IMR-90 (cell line): Measurements from ENCODE around the gene DIO1.

ENCODE experiments used
- CEBPB ChIP-seq: IDR thresholded peaks from 2 replicates; pipeline ENCODE4 v1.6.1; 2012; ENCODE audit warnings: low read depth, low read length, improper control_type of control experiment
- FOS ChIP-seq: fragments of 150-350 bp; IDR thresholded peaks from 2 replicates; pipeline ENCODE4 v1.6.1; 2016; ENCODE audit warnings: low read depth, low read length
- MAFK ChIP-seq: IDR thresholded peaks from 2 replicates; pipeline ENCODE4 v1.6.1; 2012; ENCODE audit warnings: low read depth, low read length, improper control_type of control experiment
- MAZ ChIP-seq: IDR thresholded peaks from 2 replicates; pipeline ENCODE4 v1.6.1; 2012; ENCODE audit warnings: low read depth, mild to moderate bottlenecking, low read length, improper control_type of control experiment, moderate library complexity, borderline replicate concordance
- MXI1 ChIP-seq: IDR thresholded peaks from 2 replicates; pipeline ENCODE4 v1.6.1; 2012; ENCODE audit warnings: low read depth, mild to moderate bottlenecking, low read length, moderate library complexity, borderline replicate concordance
- NFE2L2 ChIP-seq: fragments of 150-350 bp; IDR thresholded peaks from 2 replicates; pipeline ENCODE4 v1.6.1; 2016; ENCODE audit warnings: low read depth, mild to moderate bottlenecking, low read length
- POLR2A ChIP-seq: IDR thresholded peaks from 2 replicates; pipeline ENCODE4 v1.6.1; 2012; ENCODE audit warnings: mild to moderate bottlenecking, low read depth, low read length
- RAD21 ChIP-seq: IDR thresholded peaks from 2 replicates; pipeline ENCODE4 v1.6.1; 2012; ENCODE audit warnings: low read length, improper control_type of control experiment
- RFX5 ChIP-seq: IDR thresholded peaks from 2 replicates; pipeline ENCODE4 v1.8.0; 2012; ENCODE audit warnings: low read depth, mild to moderate bottlenecking, low read length, moderate library complexity
- SMC3 ChIP-seq: fragments of 150-350 bp; IDR thresholded peaks from 2 replicates; pipeline ENCODE4 v1.6.1; 2016; ENCODE audit warnings: low read depth, mild to moderate bottlenecking, antibody characterized with exemption, low read length, moderate library complexity
- USF2 ChIP-seq: fragments of 150-350 bp; IDR thresholded peaks from 2 replicates; pipeline ENCODE4 v1.6.1; 2017; ENCODE audit warnings: mild to moderate bottlenecking, antibody characterized with exemption, low read length, low read depth
- TF ChIP-seq, protein P1 (sequence below): conservative IDR thresholded peaks from 2 replicates; pipeline ENCODE4 v1.5.1; 2012; ENCODE audit warnings: mild to moderate bottlenecking, low read depth, low read length, improper control_type of control experiment

DNA sequence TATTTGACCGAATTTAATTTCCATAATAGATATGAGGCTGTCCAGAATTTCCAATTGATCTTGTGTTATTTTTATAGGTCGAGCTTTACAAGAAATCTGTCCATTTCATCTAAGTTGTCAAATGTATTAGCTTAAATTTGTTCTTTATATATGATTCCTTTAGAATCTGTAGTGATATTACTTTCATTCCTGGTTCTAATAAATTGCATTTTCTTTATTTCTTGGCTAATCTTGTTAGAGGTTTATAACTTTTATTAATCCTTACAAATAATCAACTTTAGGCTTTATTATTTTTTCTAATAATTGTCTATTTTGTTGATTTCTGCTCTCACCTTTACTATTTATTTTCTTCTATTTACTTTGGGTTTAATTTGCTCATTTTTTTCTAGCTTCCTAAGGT lies 37.5 kb downstream of the DIO1 start:
- no peak for TF ChIP-seq MAFK
- TF ChIP-seq, protein P1, sequence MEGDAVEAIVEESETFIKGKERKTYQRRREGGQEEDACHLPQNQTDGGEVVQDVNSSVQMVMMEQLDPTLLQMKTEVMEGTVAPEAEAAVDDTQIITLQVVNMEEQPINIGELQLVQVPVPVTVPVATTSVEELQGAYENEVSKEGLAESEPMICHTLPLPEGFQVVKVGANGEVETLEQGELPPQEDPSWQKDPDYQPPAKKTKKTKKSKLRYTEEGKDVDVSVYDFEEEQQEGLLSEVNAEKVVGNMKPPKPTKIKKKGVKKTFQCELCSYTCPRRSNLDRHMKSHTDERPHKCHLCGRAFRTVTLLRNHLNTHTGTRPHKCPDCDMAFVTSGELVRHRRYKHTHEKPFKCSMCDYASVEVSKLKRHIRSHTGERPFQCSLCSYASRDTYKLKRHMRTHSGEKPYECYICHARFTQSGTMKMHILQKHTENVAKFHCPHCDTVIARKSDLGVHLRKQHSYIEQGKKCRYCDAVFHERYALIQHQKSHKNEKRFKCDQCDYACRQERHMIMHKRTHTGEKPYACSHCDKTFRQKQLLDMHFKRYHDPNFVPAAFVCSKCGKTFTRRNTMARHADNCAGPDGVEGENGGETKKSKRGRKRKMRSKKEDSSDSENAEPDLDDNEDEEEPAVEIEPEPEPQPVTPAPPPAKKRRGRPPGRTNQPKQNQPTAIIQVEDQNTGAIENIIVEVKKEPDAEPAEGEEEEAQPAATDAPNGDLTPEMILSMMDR: no peak
- TF ChIP-seq MAZ: no peak
- TF ChIP-seq USF2: no peak
- TF ChIP-seq RAD21: no peak
- no peak for TF ChIP-seq POLR2A
- TF ChIP-seq SMC3: no peak
- TF ChIP-seq NFE2L2: no peak
- no peak for TF ChIP-seq MXI1
- no peak for TF ChIP-seq FOS
- no peak for TF ChIP-seq RFX5
- no peak for TF ChIP-seq CEBPB
